HepG2 (cell line): Measurements from ENCODE around the gene PFN1. TPM values are rescaled to one million over a fixed set of nuclear protein-coding genes. Genes with fewer than 3 reads are reported as not detected.
A peak's percentile ranks its signal among the peaks of the same experiment; 100 is the strongest.

ENCODE experiments used
- DDIT3 ChIP-seq: sonication (generic); formaldehyde crosslinking; IDR thresholded peaks from 2 replicates; pipeline ENCODE4 v1.4.0; 2020; ENCODE audit warnings: mild to moderate bottlenecking, missing genetic modification reagents
- DRAP1 ChIP-seq: IDR thresholded peaks from 2 replicates; pipeline ENCODE4 v1.6.1; 2016; ENCODE audit warnings: missing genetic modification reagents, missing compliant biosample characterization
- ETV6 ChIP-seq: sonication (generic); formaldehyde crosslinking; conservative IDR thresholded peaks from 2 replicates; pipeline ENCODE4 v1.4.0; 2020; ENCODE audit warnings: missing genetic modification reagents
- FOXO1 ChIP-seq: sonication (generic); formaldehyde crosslinking; IDR thresholded peaks from 2 replicates; pipeline ENCODE4 v1.4.0; 2020; ENCODE audit warnings: missing genetic modification reagents
- HIC2 ChIP-seq: sonication (generic); formaldehyde crosslinking; IDR thresholded peaks from 2 replicates; pipeline ENCODE4 v1.9.0; 2022; ENCODE audit warnings: low read depth, missing genetic modification reagents
- HNRNPH1 ChIP-seq: fragments of 200-400 bp; formaldehyde crosslinking; optimal IDR thresholded peaks from 2 replicates; pipeline ENCODE3; 2017; ENCODE audit warnings: mild to moderate bottlenecking, low read depth, low read length
- NFATC3 ChIP-seq: sonication (generic); formaldehyde crosslinking; IDR thresholded peaks from 2 replicates; pipeline ENCODE4 v1.5.1; 2020; ENCODE audit warnings: mild to moderate bottlenecking, missing genetic modification reagents
- RXRB ChIP-seq: IDR thresholded peaks from 2 replicates; pipeline ENCODE4 v1.6.1; 2016; ENCODE audit warnings: borderline replicate concordance, missing genetic modification reagents, missing compliant biosample characterization
- SALL1 ChIP-seq: sonication (generic); formaldehyde crosslinking; IDR thresholded peaks from 2 replicates; pipeline ENCODE4 v1.8.0; 2022; ENCODE audit warnings: mild to moderate bottlenecking, missing genetic modification reagents
- SYNCRIP ChIP-seq: fragments of 200-400 bp; formaldehyde crosslinking; IDR thresholded peaks from 2 replicates; pipeline ENCODE4 v1.6.1; 2018; ENCODE audit warnings: mild to moderate bottlenecking, low read depth, low read length; ENCODE audit not compliant: insufficient read depth
- ZNF138 ChIP-seq: sonication (generic); formaldehyde crosslinking; IDR thresholded peaks from 2 replicates; pipeline ENCODE4 v1.5.0; 2020; ENCODE audit warnings: mild to moderate bottlenecking, low read depth, missing genetic modification reagents
- ZNF142 ChIP-seq: sonication (generic); formaldehyde crosslinking; IDR thresholded peaks from 2 replicates; pipeline ENCODE4 v1.4.0; 2020; ENCODE audit warnings: missing genetic modification reagents
- ZNF17 ChIP-seq: sonication (generic); formaldehyde crosslinking; IDR thresholded peaks from 2 replicates; pipeline ENCODE4 v1.5.0; 2020; ENCODE audit warnings: mild to moderate bottlenecking, missing genetic modification reagents
- ZNF274 ChIP-seq: sonication (generic); formaldehyde crosslinking; IDR thresholded peaks from 2 replicates; pipeline ENCODE4 v1.5.1; 2020; ENCODE audit warnings: mild to moderate bottlenecking, missing genetic modification reagents
- ZNF296 ChIP-seq: sonication (generic); formaldehyde crosslinking; conservative IDR thresholded peaks from 2 replicates; pipeline ENCODE4 v1.5.0; 2020; ENCODE audit warnings: mild to moderate bottlenecking, missing genetic modification reagents
- ZNF343 ChIP-seq: sonication (generic); formaldehyde crosslinking; IDR thresholded peaks from 2 replicates; pipeline ENCODE4 v1.4.0; 2020; ENCODE audit warnings: mild to moderate bottlenecking, missing genetic modification reagents
- ZNF431 ChIP-seq: sonication (generic); formaldehyde crosslinking; IDR thresholded peaks from 2 replicates; pipeline ENCODE4 v1.9.0; 2022; ENCODE audit warnings: missing genetic modification reagents, low read depth, mild to moderate bottlenecking, borderline replicate concordance
- ZNF614 ChIP-seq: IDR thresholded peaks from 2 replicates; pipeline ENCODE4 v1.6.1; 2018; ENCODE audit warnings: missing biosample characterization, missing genetic modification reagents, inconsistent platforms, borderline replicate concordance
- ZNF724P ChIP-seq: sonication (generic); formaldehyde crosslinking; IDR thresholded peaks from 2 replicates; pipeline ENCODE4 v1.8.0; 2022; ENCODE audit warnings: missing genetic modification reagents, borderline replicate concordance
- polyA plus RNA-seq, 8 experiments: library from polyadenylated mRNA; depleted of rRNA in 3 of 8; stranded (reverse) in 7 of 8; unstranded in 1 of 8; fragments of >200 nt; fragmentation: Illumina TruSeq in 4 of 8; extraction: Trizol in 4 of 8; gene quantifications; 2 replicates each; pipeline versions ENCODE4 v1.2.1 to v1.2.3, GENCODE V29; 2011 to 2016; ENCODE audit warnings: low read depth in 4 of 8, missing spikeins in 1 of 8, mixed read lengths in 1 of 8; ENCODE audit not compliant: insufficient read depth in 1 of 8
- total RNA-seq, 5 experiments: library from RNA; depleted of rRNA; stranded (reverse); fragments of >200 nt; fragmentation: Illumina TruSeq; extraction: Trizol; gene quantifications; 2 replicates each; pipeline ENCODE4 v1.2.3, GENCODE V29; 2016; ENCODE audit warnings: low read depth in 1 of 5

Gene PFN1
- total and polyA plus RNA-seq, 2 of the 13 experiments (the other 11 are each of a cell fraction or from before 2014, with no cell fraction given) = 494 to 613 TPM

- TF ChIP-seq ZNF614 (CRISPR knock-in tag) (no peak), ZNF142 (CRISPR knock-in tag) (peak; percentile 10; the same call in 1 of the 2 replicates), ZNF17 (CRISPR knock-in tag) (no peak), ZNF138 (CRISPR knock-in tag) (0 out of 2 replicates have a peak, but pooled peaks have one; percentile 24), SYNCRIP (no peak), ZNF724P (peak; percentile 33; the same call in 1 of the 2 replicates), HIC2 (CRISPR knock-in tag) (no peak), ZNF343 (no peak), DDIT3 (CRISPR knock-in tag) (no peak), RXRB (peak; percentile 31; the same call in 1 of the 2 replicates), DRAP1 (CRISPR knock-in tag) (peak; percentile 35), ETV6 (CRISPR knock-in tag) (0 out of 2 replicates have a peak, but pooled peaks have one; percentile 24), HNRNPH1 (no peak), FOXO1 (no peak; the same call in 1 of the 2 replicates), ZNF274 (peak; percentile 21; the same call in 1 of the 2 replicates), ZNF431 (CRISPR knock-in tag) (0 out of 2 replicates have a peak, but pooled peaks have one; percentile 41), NFATC3 (CRISPR knock-in tag) (peak; percentile 75; the same call in 1 of the 2 replicates), SALL1 (CRISPR knock-in tag) (peak; percentile 50; the same call in 1 of the 2 replicates), ZNF296 (CRISPR knock-in tag) (0 out of 2 replicates have a peak, but pooled peaks have one; percentile 63)
Observed at GRCh38 chr17:4966844-4967538, 18.7 kb upstream of the PFN1 start (continued).
